Ovary (tissue), 10 donors: ENCODE results near the gene KICS2. TPM values are rescaled to one million over a fixed set of nuclear protein-coding genes. Genes with fewer than 3 reads are reported as not detected.

Experiments
- DNase-seq, 5 donors: peaks; one replicate each; pipeline ENCODE4 v3.0.0-alpha.2; 2019 to 2020
- H3K27ac ChIP-seq, 2 donors: fragments of 200-600 bp; one replicate each; pipeline versions ENCODE4 v1.5.1 to v1.8.0; 2019 to 2022
- H3K27me3 ChIP-seq: fragments of 200-600 bp; one replicate; pipeline ENCODE4 v1.8.0; 2022
- H3K36me3 ChIP-seq: fragments of 200-600 bp; sonication (generic); one replicate; pipeline ENCODE4 v1.5.1; 2019
- H3K4me1 ChIP-seq: one replicate; pipeline ENCODE4 v1.8.1; 2013; ENCODE audit warnings: mild to moderate bottlenecking, moderate library complexity; ENCODE audit not compliant: insufficient read depth
- H3K4me3 ChIP-seq: fragments of 200-600 bp; sonication (generic); one replicate; pipeline ENCODE4 v1.5.1; 2017
- H3K9me3 ChIP-seq, 2 donors: fragments of 200-600 bp in 1 of 2; sonication (generic) in 1 of 2; one replicate each; pipeline versions ENCODE4 v1.5.1 to v1.8.1; 2013 to 2019; ENCODE audit warnings: mild to moderate bottlenecking in 1 of 2, moderate library complexity in 1 of 2
- CTCF ChIP-seq, 3 donors: fragments of 450-650 bp in 2 of 3; fragments of 200-600 bp in 1 of 3; IDR thresholded peaks; one replicate each; pipeline versions ENCODE4 v1.5.1 to v1.8.0; 2016 to 2022; ENCODE audit warnings: antibody characterized with exemption in 3 of 3, mild to moderate bottlenecking in 1 of 3
- EP300 ChIP-seq: sonication (generic); formaldehyde crosslinking; IDR thresholded peaks from one replicate; pipeline ENCODE4 v1.6.1; 2017; ENCODE audit warnings: antibody characterized with exemption
- POLR2A ChIP-seq: fragments of 450-650 bp; IDR thresholded peaks from one replicate; pipeline ENCODE4 v1.6.1; 2017; ENCODE audit warnings: antibody characterized with exemption, mild to moderate bottlenecking, moderate library complexity
- WGBS, 3 donors: extraction: QIAGEN DNeasy Blood & Tissue Kit in 1 of 3; methylation state at CpG; one replicate each; pipeline versions ENCODE4 v1.1.5 to v1.1.7; 2013 to 2017; 5-methylcytosine and 5-hydroxymethylcytosine counted together
- intact Hi-C, 4 donors: fragments of 100-400 bp; cut with DNase I; formaldehyde crosslinking; loops; one replicate each; pipeline versions ENCODE4 v1.11.0 to v1.15.1; 2022 to 2023
- long read RNA-seq, 3 donors: library from polyadenylated mRNA in 2 of 3; unstranded in 2 of 3; transcript quantifications; one replicate each; pipeline ENCODE4 v2.0.0 and lab custom pipeline, GENCODE V29; 2021 to 2026
- polyA plus RNA-seq, 2 donors: library from polyadenylated mRNA; stranded (reverse); fragments of 200-250 nt in 1 of 2; fragments of 350-450 nt in 1 of 2; fragmentation: Illumina TruSeq in 1 of 2; extraction: RNeasy Lipid Tissue Mini Kit (QIAGEN cat#74804) in 1 of 2; gene quantifications; one replicate each; pipeline ENCODE4 v1.2.3, GENCODE V29; 2013 to 2014
- total RNA-seq, 7 donors: library from RNA; depleted of rRNA in 2 of 7; stranded (reverse); fragments of >200 nt in 2 of 7; fragmentation: NEBNext Ultra II Directional in 3 of 7; extraction: Animal tissue kit (Norgen Biotek cat#: 25700) in 3 of 7; gene quantifications; one replicate each; pipeline versions ENCODE4 v1.1.0 to v1.2.4, GENCODE V29; 2016 to 2023
- donor health status: DM: no; HTN: no; CAD: no; lungs with moderate emphysema.
- donor health status: DM: no; HTN: no; CAD: no.
- donor health status: Bipolar disorder and iron deficiency.
- donor health status: DM: yes; HTN: yes; CAD: no.
- donor health status: DM: no; HTN: no; CAD: no.
- donor health status: DM: yes; HTN: yes; CAD: no.

Gene KICS2
- 10 to 100 TPM in 2 of 7 donors, 1 to 10 TPM in 5; 7.9 to 15.2 (median 8.2) TPM for total RNA-seq
- 1 to 10 TPM; 3.4 to 6.0 TPM for polyA plus RNA-seq
- long read RNA-seq, donor 1, full-length matches to known transcripts: 9 of 11 reads
- long read RNA-seq, donor 1, partial matches to known transcripts: 2 of 11 reads
- long read RNA-seq, donor 1, other reads (novel, unspliced or antisense): 0 of 11 reads
- long read RNA-seq, donor 2, full-length matches to known transcripts: 1 of 1 reads
- long read RNA-seq, donor 2, partial matches to known transcripts: 0 of 1 reads
- long read RNA-seq, donor 2, other reads (novel, unspliced or antisense): 0 of 1 reads
- long read RNA-seq, donor 3, full-length matches to known transcripts: 7 of 7 reads
- long read RNA-seq, donor 3, partial matches to known transcripts: 0 of 7 reads
- long read RNA-seq, donor 3, other reads (novel, unspliced or antisense): 0 of 7 reads

DNA sequence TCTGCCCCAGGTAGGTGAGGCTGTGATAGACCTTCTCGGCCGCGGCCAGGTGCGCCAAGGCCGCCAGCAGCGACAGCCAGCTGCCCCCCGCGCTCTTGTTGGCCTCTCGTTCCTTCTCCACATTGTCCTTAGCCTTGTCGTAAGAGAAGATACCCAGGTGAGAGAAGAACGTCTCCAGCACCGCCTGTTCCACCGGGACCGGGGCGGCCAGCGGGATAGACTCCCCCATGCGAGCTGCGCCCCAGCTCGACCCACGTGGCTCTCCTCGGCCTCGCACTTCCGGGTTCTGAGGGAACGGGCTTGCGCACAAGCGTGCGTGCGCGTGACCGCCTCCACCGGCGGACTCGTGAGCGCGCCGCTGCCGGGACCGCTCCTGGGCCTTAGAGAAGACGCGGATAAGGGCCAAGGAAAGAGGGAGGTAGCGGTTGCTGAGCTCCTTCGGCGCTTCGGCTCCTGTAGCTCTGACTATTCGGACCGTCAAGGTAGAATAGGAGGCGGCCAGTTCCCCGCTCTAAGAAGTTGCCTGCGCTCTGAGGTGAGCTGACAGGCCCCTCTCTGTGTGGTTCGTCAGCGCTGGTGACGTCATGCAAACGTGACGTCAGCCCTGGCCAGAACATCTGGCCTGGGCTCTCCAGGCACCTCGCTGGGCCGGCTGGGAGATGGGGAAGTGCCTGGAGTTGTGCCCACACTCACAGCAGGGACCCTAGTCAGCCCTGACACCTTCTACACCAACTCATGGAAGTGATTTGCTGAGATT lies at the start of gene KICS2:
Gene KICS2 (minus strand): TSS at position 288 of the 757 bp plus-strand sequence. CDS start 59 bp downstream, at position 229.
- Histone ChIP-seq H3K27me3 (no peaks in the 10 kb centered on the region), H3K4me3 (peak within 1 kb of the TSS; percentile 79), H3K36me3 (no peaks in the 10 kb centered on the region), H3K4me1 (no peaks in the 10 kb centered on the region), H3K27ac (peak within 1 kb of the TSS; percentile 54 to 94), H3K9me3 (no peaks in the 10 kb centered on the region)
- intact Hi-C loops: loop anchor here in 1 of 4 donors (10.0 kb wide), 1 partner anchor 377 kb away; the partner anchor contains the start of gene SRGAP1
- TF ChIP-seq EP300 (no peak), POLR2A (peak; percentile 92), CTCF (IDR thresholded peaks at IDR 0.05) (peak in 1 of 3 donors; percentile 27)
- 0 to 1% (median 1%) methylated on average over 56 of the region's 56 CpGs for WGBS, 3 donors
- DNase-seq: peak; percentile 93 to 96 (median 94)

GRCh38 chr12:64270411-64270810 lies 48.3 kb upstream of the KICS2 start:
- H3K4me1 ChIP-seq: no peaks in the 10 kb centered on the region
- no peaks in the 10 kb centered on the region for H3K27me3 ChIP-seq
- H3K4me3 ChIP-seq: no peak overlapping the region
- H3K27ac ChIP-seq: no peak overlapping the region
- intact Hi-C loops: no loop called here
- no peak for DNase-seq
- H3K9me3 ChIP-seq: no peaks in the 10 kb centered on the region
- H3K36me3 ChIP-seq: no peaks in the 10 kb centered on the region
- 88 to 97% (median 93%) methylated on average over 1 of the region's 1 CpG for WGBS, 3 donors
- no peak for TF ChIP-seq EP300
- no peak for TF ChIP-seq CTCF (IDR thresholded peaks at IDR 0.05)
- TF ChIP-seq POLR2A: no peak

DNA sequence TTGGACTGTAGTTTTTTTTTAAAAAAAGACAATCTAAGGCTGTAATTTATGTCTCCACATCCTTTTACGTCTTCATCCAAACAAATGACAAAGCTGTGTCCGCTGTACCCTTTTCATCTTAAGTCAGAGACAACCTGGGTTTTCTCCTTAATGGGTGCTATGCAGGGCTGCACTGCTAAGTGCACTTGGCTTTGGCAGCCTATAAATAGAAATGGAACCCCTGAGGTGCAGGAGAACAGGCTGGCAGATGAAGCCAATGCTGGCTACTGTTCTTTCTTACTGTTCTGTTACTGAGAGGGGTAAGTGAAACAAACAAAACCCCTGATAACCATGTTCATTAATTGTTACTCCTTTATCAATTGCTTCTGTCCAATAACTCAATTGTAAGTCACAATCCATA lies 47.1 kb upstream of the KICS2 start:
- H3K27me3 ChIP-seq: no peaks in the 10 kb centered on the region
- intact Hi-C loops: no loop called here
- TF ChIP-seq POLR2A (no peak), EP300 (no peak), CTCF (IDR thresholded peaks at IDR 0.05) (no peak)
- no peaks in the 10 kb centered on the region for H3K4me1 ChIP-seq
- H3K4me3 ChIP-seq: no peak overlapping the region
- H3K9me3 ChIP-seq: no peaks in the 10 kb centered on the region
- DNase-seq: no peak
- no peaks in the 10 kb centered on the region for H3K36me3 ChIP-seq
- WGBS, 3 donors: 60 to 78% (median 63%) methylated on average over 2 of the region's 2 CpGs
- H3K27ac ChIP-seq: no peak overlapping the region

- TF ChIP-seq CTCF (IDR thresholded peaks at IDR 0.05) (no peak), EP300 (no peak)
- Histone ChIP-seq H3K36me3 (no peaks in the 10 kb centered on the region), H3K4me1 (no peaks in the 10 kb centered on the region), H3K27ac (no peak overlapping the region), H3K27me3 (no peaks in the 10 kb centered on the region), H3K9me3 (no peaks in the 10 kb centered on the region), H3K4me3 (no peak overlapping the region)
- WGBS, 3 donors: 0 to 54% (median 44%) methylated on average over 2 of the region's 2 CpGs
- intact Hi-C loops: no loop called here
- DNase-seq: no peak
Measured at GRCh38 chr12:64268409-64268808, 46.3 kb upstream of the KICS2 start.
